Measurements from ENCODE around the gene EN2. TPM values are rescaled to one million over a fixed set of nuclear protein-coding genes. Genes with fewer than 3 reads are reported as not detected.
A peak's percentile ranks its signal among the peaks of the same experiment; 100 is the strongest.

EN2 gene
- polyA plus RNA-seq, 2 of the 4 experiments (the other 2 are of a cell fraction), result 0.53 to 0.54 TPM

DNA sequence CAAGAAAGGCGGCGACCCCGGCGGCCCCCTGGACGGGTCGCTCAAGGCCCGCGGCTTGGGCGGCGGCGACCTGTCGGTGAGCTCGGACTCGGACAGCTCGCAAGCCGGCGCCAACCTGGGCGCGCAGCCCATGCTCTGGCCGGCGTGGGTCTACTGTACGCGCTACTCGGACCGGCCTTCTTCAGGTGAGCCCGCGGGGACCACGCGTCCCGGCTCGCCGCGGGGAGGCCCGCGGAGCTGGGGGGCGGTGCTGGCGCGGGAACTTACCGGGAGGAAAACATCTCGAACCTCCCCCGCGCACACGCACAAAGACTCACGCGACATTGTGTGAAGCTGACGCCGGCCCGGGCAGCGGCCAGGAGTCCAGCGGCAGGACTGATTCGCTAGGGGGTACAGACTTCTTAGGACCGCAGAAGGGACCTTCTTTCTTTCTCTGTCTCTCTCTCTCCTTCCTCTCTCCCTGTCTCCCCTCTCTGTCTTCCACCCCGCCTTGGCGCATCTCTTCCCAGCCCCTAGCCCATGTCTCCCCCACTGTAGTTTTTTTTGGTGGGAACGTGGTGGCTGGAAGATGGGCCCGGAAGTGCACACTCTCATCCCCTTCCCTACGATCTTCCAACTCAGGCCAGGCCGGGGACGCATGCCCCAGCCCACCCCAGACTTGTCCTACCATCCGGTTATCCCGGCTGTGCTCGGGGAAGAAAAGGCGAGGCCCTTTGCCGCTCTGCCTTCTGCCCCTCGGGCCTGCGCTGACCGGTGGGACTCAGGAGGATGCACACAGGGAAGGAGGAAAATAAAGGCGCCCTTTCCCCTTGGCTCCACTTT lies 1.2 kb downstream of the EN2 start:
- peak overlapping the region in 1 of 2 experiments; percentile 85; a peak in 2 of 6 replicates for H3K27ac ChIP-seq
- no peak for ATAC-seq
- peak overlapping the region; percentile 95 for H3K4me2 ChIP-seq
- ChIA-PET POLR2A (no interaction called here), CTCF (interaction anchor here (0.5 kb wide), 1 partner anchor 139 kb away, joined by 3 read pairs; no protein-coding TSS in a partner anchor)
- TF ChIP-seq HEYL (CRISPR knock-in tag; IDR thresholded peaks at IDR 0.05) (no peak), HOXB13 (CRISPR knock-in tag; IDR thresholded peaks at IDR 0.05; ENCODE audit: low read depth) (no peak), ZSCAN20 (CRISPR knock-in tag; IDR thresholded peaks at IDR 0.05) (no peak), ESRRA (IDR thresholded peaks at IDR 0.05; ENCODE audit: borderline replicate concordance, low read length) (no peak), SREBF2 (IDR thresholded peaks at IDR 0.05) (no peak), CBX8 (IDR thresholded peaks at IDR 0.05) (no peak), BCL3 (IDR thresholded peaks at IDR 0.05) (no peak), POLR2AphosphoS2 (conservative IDR thresholded peaks at IDR 0.05; ENCODE audit: low read length) (no peak), HOXA7 (CRISPR knock-in tag; IDR thresholded peaks at IDR 0.05) (no peak), NR3C1 (IDR thresholded peaks at IDR 0.05) (no peak), TFCP2L1 (CRISPR knock-in tag; IDR thresholded peaks at IDR 0.05) (no peak), REST (IDR thresholded peaks at IDR 0.05) (no peak), ATOH8 (CRISPR knock-in tag; IDR thresholded peaks at IDR 0.05; ENCODE audit: low read depth) (no peak)
- TF ChIP-seq, protein P1, sequence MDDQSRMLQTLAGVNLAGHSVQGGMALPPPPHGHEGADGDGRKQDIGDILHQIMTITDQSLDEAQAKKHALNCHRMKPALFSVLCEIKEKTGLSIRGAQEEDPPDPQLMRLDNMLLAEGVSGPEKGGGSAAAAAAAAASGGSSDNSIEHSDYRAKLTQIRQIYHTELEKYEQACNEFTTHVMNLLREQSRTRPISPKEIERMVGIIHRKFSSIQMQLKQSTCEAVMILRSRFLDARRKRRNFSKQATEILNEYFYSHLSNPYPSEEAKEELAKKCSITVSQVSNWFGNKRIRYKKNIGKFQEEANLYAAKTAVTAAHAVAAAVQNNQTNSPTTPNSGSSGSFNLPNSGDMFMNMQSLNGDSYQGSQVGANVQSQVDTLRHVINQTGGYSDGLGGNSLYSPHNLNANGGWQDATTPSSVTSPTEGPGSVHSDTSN (IDR thresholded peaks at IDR 0.05), result no peak
- TF ChIP-seq, protein P2, sequence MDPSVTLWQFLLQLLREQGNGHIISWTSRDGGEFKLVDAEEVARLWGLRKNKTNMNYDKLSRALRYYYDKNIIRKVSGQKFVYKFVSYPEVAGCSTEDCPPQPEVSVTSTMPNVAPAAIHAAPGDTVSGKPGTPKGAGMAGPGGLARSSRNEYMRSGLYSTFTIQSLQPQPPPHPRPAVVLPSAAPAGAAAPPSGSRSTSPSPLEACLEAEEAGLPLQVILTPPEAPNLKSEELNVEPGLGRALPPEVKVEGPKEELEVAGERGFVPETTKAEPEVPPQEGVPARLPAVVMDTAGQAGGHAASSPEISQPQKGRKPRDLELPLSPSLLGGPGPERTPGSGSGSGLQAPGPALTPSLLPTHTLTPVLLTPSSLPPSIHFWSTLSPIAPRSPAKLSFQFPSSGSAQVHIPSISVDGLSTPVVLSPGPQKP (IDR thresholded peaks at IDR 0.05; ENCODE audit: low read depth, low read length), result no peak
- TF ChIP-seq, protein P3, sequence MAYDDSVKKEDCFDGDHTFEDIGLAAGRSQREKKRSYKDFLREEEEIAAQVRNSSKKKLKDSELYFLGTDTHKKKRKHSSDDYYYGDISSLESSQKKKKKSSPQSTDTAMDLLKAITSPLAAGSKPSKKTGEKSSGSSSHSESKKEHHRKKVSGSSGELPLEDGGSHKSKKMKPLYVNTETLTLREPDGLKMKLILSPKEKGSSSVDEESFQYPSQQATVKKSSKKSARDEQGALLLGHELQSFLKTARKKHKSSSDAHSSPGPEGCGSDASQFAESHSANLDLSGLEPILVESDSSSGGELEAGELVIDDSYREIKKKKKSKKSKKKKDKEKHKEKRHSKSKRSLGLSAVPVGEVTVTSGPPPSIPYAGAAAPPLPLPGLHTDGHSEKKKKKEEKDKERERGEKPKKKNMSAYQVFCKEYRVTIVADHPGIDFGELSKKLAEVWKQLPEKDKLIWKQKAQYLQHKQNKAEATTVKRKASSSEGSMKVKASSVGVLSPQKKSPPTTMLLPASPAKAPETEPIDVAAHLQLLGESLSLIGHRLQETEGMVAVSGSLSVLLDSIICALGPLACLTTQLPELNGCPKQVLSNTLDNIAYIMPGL (CRISPR knock-in tag; IDR thresholded peaks at IDR 0.05; ENCODE audit: borderline replicate concordance), result no peak
- WGBS (ENCODE audit: missing lambda C conversion rate), result 89% methylated on average over 41 of the region's 68 CpGs
- H3K4me3 ChIP-seq, result peak overlapping the region; percentile 75
- DNase-seq (ENCODE audit: low read depth in 1 of 2, low spot score in 1 of 2), result no peak
- no peaks in the 10 kb centered on the region for H3K9me3 ChIP-seq
- peaks cover 15% of the 10 kb centered on the region; the same call in 2 of the 3 replicates for H3K4me1 ChIP-seq
- FAIRE-seq, result no peak
